GM04503 (cell line): ENCODE results near the gene PPIB.
"Not testable (repeated sequence)": the region's sequence is repeated elsewhere in the genome, so short reads cannot be mapped to it uniquely, and the experiment has no call there.

ENCODE experiments used
- DNase-seq: peaks from one replicate; pipeline ENCODE4 v3.0.0-alpha.2; 2012; ENCODE audit warnings: low read depth

The PPIB gene

GRCh38 chr15:64141798-64142512, 20.9 kb downstream of the PPIB start:
- DNase-seq: no peak

GRCh38 chr15:64138331-64138941, 24.4 kb downstream of the PPIB start:
- DNase-seq: no peak

GRCh38 chr15:64137226-64137833, 25.5 kb downstream of the PPIB start:
- DNase-seq: no peak

GRCh38 chr15:64136347-64136746, 26.5 kb downstream of the PPIB start:
- DNase-seq: no peak

- DNase-seq: no peak
These were observed 28.4 kb downstream of the PPIB start for GRCh38 chr15:64134345-64134829.

GRCh38 chr15:64133623-64134344, 29.0 kb downstream of the PPIB start:
- no peak for DNase-seq

- DNase-seq: no peak
These were observed 30.6 kb downstream of the PPIB start for GRCh38 chr15:64132217-64132616.

- no peak for DNase-seq
These were observed 31.3 kb downstream of the PPIB start for GRCh38 chr15:64131547-64131946.

- no peak for DNase-seq
These were observed 32.7 kb downstream of the PPIB start for GRCh38 chr15:64130159-64130558.

GRCh38 chr15:64127521-64128270, 35.1 kb downstream of the PPIB start:
- no peak for DNase-seq

GRCh38 chr15:64125978-64126377, 36.8 kb downstream of the PPIB start:
- DNase-seq: no peak

GRCh38 chr15:64122936-64123351, 39.9 kb downstream of the PPIB start:
- no peak for DNase-seq

- DNase-seq: no peak
These were observed 40.4 kb downstream of the PPIB start for GRCh38 chr15:64122444-64122843.

- no peak for DNase-seq
These were observed 41.2 kb downstream of the PPIB start for GRCh38 chr15:64121614-64122013.

GRCh38 chr15:64120322-64120721, 42.5 kb downstream of the PPIB start:
- DNase-seq: not testable (repeated sequence)

- DNase-seq: no peak
These were observed 44.9 kb downstream of the PPIB start for GRCh38 chr15:64117759-64118487.

GRCh38 chr15:64112904-64113303, 49.9 kb downstream of the PPIB start:
- DNase-seq: no peak

GRCh38 chr15:64112073-64112772, 50.6 kb downstream of the PPIB start:
- no peak for DNase-seq

- no peak for DNase-seq
These were observed 51.2 kb downstream of the PPIB start for GRCh38 chr15:64111679-64112050.

GRCh38 chr15:64110950-64111678, 51.7 kb downstream of the PPIB start:
- DNase-seq: no peak
